ENCODE measurements around the gene GAL3ST2.

Gene GAL3ST2

DNA sequence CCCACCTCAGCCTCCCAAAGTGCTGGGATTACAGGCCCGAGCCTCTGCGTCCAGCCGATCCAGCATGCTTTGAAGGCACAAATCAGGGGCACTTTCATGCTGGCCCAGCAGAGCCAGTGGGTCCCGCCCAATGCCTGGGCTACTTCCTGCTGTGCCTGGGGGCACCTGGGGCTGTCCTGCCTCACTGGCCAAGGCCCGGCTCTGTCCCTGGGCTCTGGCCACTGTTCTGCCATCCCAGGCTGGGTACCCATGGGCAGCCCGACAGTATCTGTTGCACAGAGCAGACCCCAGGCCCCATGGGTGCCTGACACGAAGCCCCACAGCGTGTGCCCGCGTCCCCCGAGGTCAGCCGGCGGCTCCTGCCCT is 6.8 kb upstream of the GAL3ST2 start:
- TF ChIP-seq, protein P1, sequence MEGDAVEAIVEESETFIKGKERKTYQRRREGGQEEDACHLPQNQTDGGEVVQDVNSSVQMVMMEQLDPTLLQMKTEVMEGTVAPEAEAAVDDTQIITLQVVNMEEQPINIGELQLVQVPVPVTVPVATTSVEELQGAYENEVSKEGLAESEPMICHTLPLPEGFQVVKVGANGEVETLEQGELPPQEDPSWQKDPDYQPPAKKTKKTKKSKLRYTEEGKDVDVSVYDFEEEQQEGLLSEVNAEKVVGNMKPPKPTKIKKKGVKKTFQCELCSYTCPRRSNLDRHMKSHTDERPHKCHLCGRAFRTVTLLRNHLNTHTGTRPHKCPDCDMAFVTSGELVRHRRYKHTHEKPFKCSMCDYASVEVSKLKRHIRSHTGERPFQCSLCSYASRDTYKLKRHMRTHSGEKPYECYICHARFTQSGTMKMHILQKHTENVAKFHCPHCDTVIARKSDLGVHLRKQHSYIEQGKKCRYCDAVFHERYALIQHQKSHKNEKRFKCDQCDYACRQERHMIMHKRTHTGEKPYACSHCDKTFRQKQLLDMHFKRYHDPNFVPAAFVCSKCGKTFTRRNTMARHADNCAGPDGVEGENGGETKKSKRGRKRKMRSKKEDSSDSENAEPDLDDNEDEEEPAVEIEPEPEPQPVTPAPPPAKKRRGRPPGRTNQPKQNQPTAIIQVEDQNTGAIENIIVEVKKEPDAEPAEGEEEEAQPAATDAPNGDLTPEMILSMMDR (IDR thresholded peaks at IDR 0.05; ENCODE audit: poor library complexity, severe bottlenecking) = no peak
- no peak for DNase-seq (ENCODE audit: low spot score)
- H3K36me3 ChIP-seq (ENCODE audit: low read depth) = no peaks in the 10 kb centered on the region
- no peak overlapping the region for H3K27ac ChIP-seq (ENCODE audit: poor library complexity, severe bottlenecking)
- no peak overlapping the region for H3K4me3 ChIP-seq (ENCODE audit: severe bottlenecking)
- H3K4me1 ChIP-seq (ENCODE audit: insufficient read depth, poor library complexity, severe bottlenecking) = peaks cover 2% of the 10 kb centered on the region
- ATAC-seq (ENCODE audit: low read depth) = no peak
- no peaks in the 10 kb centered on the region for H3K9me3 ChIP-seq (ENCODE audit: severe bottlenecking)
- no peaks in the 10 kb centered on the region for H3K27me3 ChIP-seq (ENCODE audit: insufficient read depth, poor library complexity, severe bottlenecking)

DNA sequence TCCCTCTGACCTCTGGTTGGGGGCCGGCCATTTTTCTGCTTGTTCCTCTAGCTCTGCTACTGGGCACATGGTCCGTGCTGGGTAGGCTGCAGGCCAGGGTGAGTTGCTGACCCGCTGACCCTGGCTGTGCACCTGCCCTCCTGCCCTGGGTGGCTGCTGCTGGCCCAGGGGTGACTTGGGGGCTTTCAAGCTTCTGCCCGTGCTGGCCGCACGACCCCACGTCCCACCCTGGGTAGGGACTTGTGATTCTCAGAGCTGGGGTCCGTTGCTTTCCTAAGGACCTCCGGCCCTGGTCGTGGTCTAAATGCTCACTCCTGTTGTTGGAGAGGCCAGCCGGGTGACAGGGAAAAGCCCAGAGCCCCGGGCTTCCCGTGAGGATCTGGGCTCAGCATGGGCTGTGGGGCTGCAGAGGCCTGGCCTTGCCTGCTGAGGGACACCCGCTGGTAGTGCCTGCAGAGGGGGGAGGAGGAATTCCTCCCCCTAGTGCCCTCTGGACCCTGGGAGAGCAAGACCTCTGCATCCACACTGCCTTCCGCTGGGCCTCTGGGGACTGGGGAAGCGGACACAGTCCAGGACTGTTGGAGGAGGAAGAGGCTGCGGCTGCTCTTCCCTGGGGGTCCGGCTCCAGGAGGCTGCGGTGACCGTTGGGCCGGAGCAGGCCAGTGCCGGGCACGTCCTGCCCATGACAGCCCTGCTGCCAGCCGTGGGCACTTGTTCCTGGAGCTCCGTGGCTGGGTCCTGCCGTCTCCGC is 6.3 kb upstream of the GAL3ST2 start:
- Histone ChIP-seq H3K36me3 (ENCODE audit: low read depth) (no peaks in the 10 kb centered on the region), H3K27me3 (ENCODE audit: insufficient read depth, poor library complexity, severe bottlenecking) (no peaks in the 10 kb centered on the region), H3K27ac (ENCODE audit: poor library complexity, severe bottlenecking) (no peak overlapping the region), H3K4me1 (ENCODE audit: insufficient read depth, poor library complexity, severe bottlenecking) (peaks cover 5% of the 10 kb centered on the region), H3K9me3 (ENCODE audit: severe bottlenecking) (no peaks in the 10 kb centered on the region), H3K4me3 (ENCODE audit: severe bottlenecking) (no peak overlapping the region)
- no peak for ATAC-seq (ENCODE audit: low read depth)
- DNase-seq (ENCODE audit: low spot score) = peak; percentile 49
- TF ChIP-seq, protein P1 (IDR thresholded peaks at IDR 0.05; ENCODE audit: poor library complexity, severe bottlenecking) = no peak

DNA sequence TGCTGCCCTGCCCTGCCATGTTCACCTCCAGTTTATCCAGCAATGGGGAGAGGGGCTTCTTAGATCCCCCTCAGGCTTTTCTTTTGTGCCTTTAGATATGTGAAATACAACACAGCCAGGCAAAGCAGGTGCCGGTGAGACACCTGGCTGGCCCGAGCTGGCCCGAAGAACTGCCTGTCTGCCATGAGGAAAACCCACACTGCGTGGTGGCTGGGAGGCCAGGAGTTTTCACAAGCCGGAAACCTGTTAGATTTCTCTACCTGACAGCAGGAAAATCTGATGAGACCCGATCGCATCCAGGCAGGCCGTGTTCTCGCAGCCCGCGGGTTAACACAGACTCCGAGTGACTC is 5.7 kb upstream of the GAL3ST2 start:
- DNase-seq (ENCODE audit: low spot score) (no peak), ATAC-seq (ENCODE audit: low read depth) (no peak)
- H3K9me3 ChIP-seq (ENCODE audit: severe bottlenecking) = no peaks in the 10 kb centered on the region
- H3K27me3 ChIP-seq (ENCODE audit: insufficient read depth, poor library complexity, severe bottlenecking) = no peaks in the 10 kb centered on the region
- H3K4me1 ChIP-seq (ENCODE audit: insufficient read depth, poor library complexity, severe bottlenecking) = peaks cover 5% of the 10 kb centered on the region
- H3K27ac ChIP-seq (ENCODE audit: poor library complexity, severe bottlenecking) = no peak overlapping the region
- H3K4me3 ChIP-seq (ENCODE audit: severe bottlenecking) = no peak overlapping the region
- TF ChIP-seq, protein P1 (IDR thresholded peaks at IDR 0.05; ENCODE audit: poor library complexity, severe bottlenecking) = no peak
- no peaks in the 10 kb centered on the region for H3K36me3 ChIP-seq (ENCODE audit: low read depth)

DNA sequence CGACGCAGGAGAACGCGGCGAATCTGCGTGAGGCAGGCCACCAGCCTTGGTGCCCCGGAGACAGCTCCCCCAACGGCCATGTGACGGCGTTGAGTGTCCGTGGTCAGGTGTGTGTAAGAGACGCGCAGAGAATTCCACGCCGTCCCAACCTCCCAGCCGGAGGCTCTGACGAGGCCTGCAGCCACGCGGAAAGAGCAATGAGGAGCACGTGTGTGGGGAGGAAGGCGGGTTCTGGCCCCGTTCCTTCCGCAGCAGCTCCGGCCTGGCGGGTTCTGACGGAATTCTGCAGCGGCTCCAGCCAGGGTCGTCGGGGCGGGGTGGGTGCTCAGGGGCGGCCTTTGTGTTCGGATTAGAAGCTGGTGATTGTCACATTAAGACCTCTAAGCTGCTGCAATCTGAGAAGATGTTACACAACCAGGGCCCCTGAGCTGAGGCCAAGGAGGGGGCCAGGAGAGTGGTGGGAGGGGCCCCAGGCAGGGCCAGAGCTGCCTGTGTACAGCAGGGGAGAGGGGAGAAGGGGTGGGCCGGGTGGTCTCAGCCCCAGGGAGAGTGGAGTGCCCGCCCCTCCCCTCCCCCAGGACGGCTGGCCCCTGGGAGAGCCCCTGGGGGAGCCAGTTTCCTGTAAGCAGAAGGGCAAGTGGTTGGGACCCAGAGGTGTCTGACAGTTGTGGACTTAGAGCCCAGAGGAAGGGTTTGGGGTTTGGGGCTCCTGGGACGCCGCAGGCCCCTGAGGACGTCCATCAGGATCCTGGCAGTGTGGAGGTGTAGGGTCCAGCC is 5.1 kb upstream of the GAL3ST2 start:
- TF ChIP-seq, protein P1 (IDR thresholded peaks at IDR 0.05; ENCODE audit: poor library complexity, severe bottlenecking) = no peak
- H3K4me3 ChIP-seq (ENCODE audit: severe bottlenecking) = no peak overlapping the region
- H3K4me1 ChIP-seq (ENCODE audit: insufficient read depth, poor library complexity, severe bottlenecking) = peaks cover 5% of the 10 kb centered on the region
- no peak overlapping the region for H3K27ac ChIP-seq (ENCODE audit: poor library complexity, severe bottlenecking)
- H3K36me3 ChIP-seq (ENCODE audit: low read depth) = no peaks in the 10 kb centered on the region
- no peaks in the 10 kb centered on the region for H3K9me3 ChIP-seq (ENCODE audit: severe bottlenecking)
- DNase-seq (ENCODE audit: low spot score) (peak; percentile 63), ATAC-seq (ENCODE audit: low read depth) (no peak)
- H3K27me3 ChIP-seq (ENCODE audit: insufficient read depth, poor library complexity, severe bottlenecking) = no peaks in the 10 kb centered on the region

DNA sequence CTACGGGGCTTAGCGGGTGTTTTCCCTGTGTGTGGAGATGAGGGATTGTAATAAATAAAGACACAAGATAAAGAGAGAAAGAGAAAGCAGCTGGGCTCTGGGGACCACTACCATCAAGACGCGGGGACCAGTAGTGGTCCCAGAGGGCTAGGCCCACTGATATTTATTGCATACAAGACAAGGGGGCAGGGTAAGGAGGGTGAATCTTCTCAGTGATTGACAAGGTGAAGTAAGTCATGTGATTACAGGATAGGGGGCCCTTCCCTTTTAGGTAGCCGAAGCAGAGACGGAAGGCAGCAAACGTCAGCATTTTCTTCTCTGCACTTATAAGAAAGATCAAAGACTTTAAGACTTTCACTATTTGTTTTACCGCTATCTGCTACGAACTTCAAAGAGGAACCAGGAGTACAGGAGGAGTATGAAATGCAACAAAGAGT is 4.5 kb upstream of the GAL3ST2 start:
- Histone ChIP-seq H3K4me3 (ENCODE audit: severe bottlenecking) (no peak overlapping the region), H3K36me3 (ENCODE audit: low read depth) (no peaks in the 10 kb centered on the region), H3K27ac (ENCODE audit: poor library complexity, severe bottlenecking) (no peak overlapping the region), H3K27me3 (ENCODE audit: insufficient read depth, poor library complexity, severe bottlenecking) (no peaks in the 10 kb centered on the region), H3K9me3 (ENCODE audit: severe bottlenecking) (no peaks in the 10 kb centered on the region), H3K4me1 (ENCODE audit: insufficient read depth, poor library complexity, severe bottlenecking) (peaks cover 5% of the 10 kb centered on the region)
- DNase-seq (ENCODE audit: low spot score) (no peak), ATAC-seq (ENCODE audit: low read depth) (no peak)
- TF ChIP-seq, protein P1 (IDR thresholded peaks at IDR 0.05; ENCODE audit: poor library complexity, severe bottlenecking) = no peak
